Measurements from ENCODE around the gene CALD1.

The CALD1 gene

DNA sequence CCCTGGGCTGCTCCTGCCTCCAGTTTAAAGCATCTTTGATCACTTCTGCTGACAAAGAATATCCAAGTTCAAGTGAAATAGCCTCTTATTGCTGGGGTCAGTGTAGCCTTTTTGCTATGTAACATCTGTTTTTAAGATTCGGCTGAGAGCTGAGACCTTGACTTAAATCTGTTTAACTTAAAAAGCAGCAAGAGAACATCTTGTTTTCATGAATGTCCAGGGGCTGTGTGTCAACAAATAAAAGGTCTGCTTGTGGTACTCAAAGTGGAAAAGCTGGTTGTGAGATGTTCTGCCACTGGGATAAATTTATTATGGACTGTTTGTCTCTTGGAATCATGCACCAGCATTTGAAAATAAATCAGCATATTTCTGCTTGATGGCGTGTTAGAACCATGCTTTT, 73.2 kb downstream of the CALD1 start:
- DNase-seq = no peak
- Histone ChIP-seq H3K9ac (ENCODE audit: low read depth, low read length) (no peak overlapping the region), H4K20me1 (ENCODE audit: insufficient read depth, low read length) (no peaks in the 10 kb centered on the region), H3K4me1 (ENCODE audit: insufficient read depth, low read length) (no peaks in the 10 kb centered on the region), H3K27ac (ENCODE audit: low read length) (no peak overlapping the region), H3K4me2 (ENCODE audit: insufficient read depth, low read length) (no peak overlapping the region), H3K36me3 (ENCODE audit: insufficient read depth, low read length) (no peaks in the 10 kb centered on the region), H3K79me2 (ENCODE audit: insufficient read depth, low read length) (no peaks in the 10 kb centered on the region), H3K27me3 (ENCODE audit: insufficient read depth, low read length, poor library complexity) (peaks cover 2% of the 10 kb centered on the region), H2AFZ (ENCODE audit: low read depth, low read length) (no peak overlapping the region), H3K9me3 (ENCODE audit: insufficient read depth, low read length, severe bottlenecking) (no peaks in the 10 kb centered on the region), H3K4me3 (ENCODE audit: low read depth in 1 of 2, low read length in 2 of 2) (no peak overlapping the region)
- TF ChIP-seq EZH2 (IDR thresholded peaks at IDR 0.05; ENCODE audit: borderline replicate concordance, low read depth, low read length, severe bottlenecking) = no peak
- TF ChIP-seq, protein P1, sequence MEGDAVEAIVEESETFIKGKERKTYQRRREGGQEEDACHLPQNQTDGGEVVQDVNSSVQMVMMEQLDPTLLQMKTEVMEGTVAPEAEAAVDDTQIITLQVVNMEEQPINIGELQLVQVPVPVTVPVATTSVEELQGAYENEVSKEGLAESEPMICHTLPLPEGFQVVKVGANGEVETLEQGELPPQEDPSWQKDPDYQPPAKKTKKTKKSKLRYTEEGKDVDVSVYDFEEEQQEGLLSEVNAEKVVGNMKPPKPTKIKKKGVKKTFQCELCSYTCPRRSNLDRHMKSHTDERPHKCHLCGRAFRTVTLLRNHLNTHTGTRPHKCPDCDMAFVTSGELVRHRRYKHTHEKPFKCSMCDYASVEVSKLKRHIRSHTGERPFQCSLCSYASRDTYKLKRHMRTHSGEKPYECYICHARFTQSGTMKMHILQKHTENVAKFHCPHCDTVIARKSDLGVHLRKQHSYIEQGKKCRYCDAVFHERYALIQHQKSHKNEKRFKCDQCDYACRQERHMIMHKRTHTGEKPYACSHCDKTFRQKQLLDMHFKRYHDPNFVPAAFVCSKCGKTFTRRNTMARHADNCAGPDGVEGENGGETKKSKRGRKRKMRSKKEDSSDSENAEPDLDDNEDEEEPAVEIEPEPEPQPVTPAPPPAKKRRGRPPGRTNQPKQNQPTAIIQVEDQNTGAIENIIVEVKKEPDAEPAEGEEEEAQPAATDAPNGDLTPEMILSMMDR (IDR thresholded peaks at IDR 0.05; ENCODE audit: borderline replicate concordance, extremely low read depth, low read length, poor library complexity, severe bottlenecking) = no peak
- no peak for ATAC-seq (ENCODE audit: insufficient read depth, low read depth)

DNA sequence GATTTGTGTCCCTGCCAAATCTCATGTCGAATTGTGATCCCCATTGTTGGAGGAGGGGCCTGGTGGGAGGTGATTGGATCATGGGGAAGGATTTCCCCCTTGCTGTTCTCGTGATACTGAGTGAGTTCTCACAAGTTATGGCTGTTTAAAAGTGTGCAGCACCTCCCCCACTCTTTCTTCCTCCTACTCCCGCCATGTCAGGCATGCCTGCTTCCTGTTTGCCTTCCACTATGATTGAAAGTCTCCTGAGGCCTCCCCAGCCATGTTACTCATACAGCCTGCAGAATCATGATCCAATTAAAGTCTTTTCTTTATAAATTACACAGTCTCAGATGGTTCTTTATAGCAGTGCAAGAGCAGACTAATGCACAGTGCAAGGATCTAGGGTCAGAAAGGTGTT, 75.4 kb downstream of the CALD1 start:
- H3K4me3 ChIP-seq (ENCODE audit: low read depth in 1 of 2, low read length in 2 of 2) = no peak overlapping the region
- no peaks in the 10 kb centered on the region for H3K27me3 ChIP-seq (ENCODE audit: insufficient read depth, low read length, poor library complexity)
- H3K27ac ChIP-seq (ENCODE audit: low read length) = no peak overlapping the region
- DNase-seq = no peak
- no peaks in the 10 kb centered on the region for H3K9me3 ChIP-seq (ENCODE audit: insufficient read depth, low read length, severe bottlenecking)
- H3K4me1 ChIP-seq (ENCODE audit: insufficient read depth, low read length) = no peaks in the 10 kb centered on the region
- no peaks in the 10 kb centered on the region for H4K20me1 ChIP-seq (ENCODE audit: insufficient read depth, low read length)
- ATAC-seq (ENCODE audit: insufficient read depth, low read depth) = no peak; the same call in 2 of the 3 replicates
- no peaks in the 10 kb centered on the region for H3K79me2 ChIP-seq (ENCODE audit: insufficient read depth, low read length)
- H2AFZ ChIP-seq (ENCODE audit: low read depth, low read length) = no peak overlapping the region
- no peak overlapping the region for H3K4me2 ChIP-seq (ENCODE audit: insufficient read depth, low read length)
- no peak overlapping the region for H3K9ac ChIP-seq (ENCODE audit: low read depth, low read length)
- H3K36me3 ChIP-seq (ENCODE audit: insufficient read depth, low read length) = no peaks in the 10 kb centered on the region
- TF ChIP-seq, protein P1 (IDR thresholded peaks at IDR 0.05; ENCODE audit: borderline replicate concordance, extremely low read depth, low read length, poor library complexity, severe bottlenecking) = no peak
- TF ChIP-seq EZH2 (IDR thresholded peaks at IDR 0.05; ENCODE audit: borderline replicate concordance, low read depth, low read length, severe bottlenecking) = no peak

DNA sequence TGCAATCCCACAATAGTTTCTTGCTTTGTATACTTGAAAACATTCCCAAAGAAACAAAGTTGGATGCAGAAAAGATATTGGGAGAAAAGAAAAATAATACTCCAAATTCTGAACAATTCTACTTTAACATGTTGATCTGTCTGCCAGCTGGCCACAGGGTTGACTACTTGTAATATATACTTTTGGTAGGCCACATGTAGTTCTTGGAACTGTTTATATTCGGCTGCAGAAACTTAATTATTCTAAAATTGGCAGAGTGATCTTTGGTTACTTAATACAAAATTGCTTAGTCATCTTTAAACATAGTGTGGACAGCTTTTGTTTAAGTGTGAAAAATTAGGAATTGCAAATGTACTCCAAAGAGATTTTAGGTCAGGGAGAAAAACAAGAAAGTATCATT, 76.0 kb downstream of the CALD1 start:
- H3K9ac ChIP-seq (ENCODE audit: low read depth, low read length) = no peak overlapping the region
- H3K4me1 ChIP-seq (ENCODE audit: insufficient read depth, low read length) = no peaks in the 10 kb centered on the region
- no peaks in the 10 kb centered on the region for H3K36me3 ChIP-seq (ENCODE audit: insufficient read depth, low read length)
- no peaks in the 10 kb centered on the region for H3K27me3 ChIP-seq (ENCODE audit: insufficient read depth, low read length, poor library complexity)
- DNase-seq (no peak), ATAC-seq (ENCODE audit: insufficient read depth, low read depth) (no peak)
- H3K27ac ChIP-seq (ENCODE audit: low read length) = no peak overlapping the region
- TF ChIP-seq, protein P1 (IDR thresholded peaks at IDR 0.05; ENCODE audit: borderline replicate concordance, extremely low read depth, low read length, poor library complexity, severe bottlenecking) = no peak
- TF ChIP-seq EZH2 (IDR thresholded peaks at IDR 0.05; ENCODE audit: borderline replicate concordance, low read depth, low read length, severe bottlenecking) = no peak
- H3K4me3 ChIP-seq (ENCODE audit: low read depth in 1 of 2, low read length in 2 of 2) = no peak overlapping the region
- no peaks in the 10 kb centered on the region for H3K79me2 ChIP-seq (ENCODE audit: insufficient read depth, low read length)
- no peaks in the 10 kb centered on the region for H4K20me1 ChIP-seq (ENCODE audit: insufficient read depth, low read length)
- no peaks in the 10 kb centered on the region for H3K9me3 ChIP-seq (ENCODE audit: insufficient read depth, low read length, severe bottlenecking)
- H3K4me2 ChIP-seq (ENCODE audit: insufficient read depth, low read length) = no peak overlapping the region
- no peak overlapping the region for H2AFZ ChIP-seq (ENCODE audit: low read depth, low read length)

GRCh38 chr7:134856091-134856490, 76.7 kb downstream of the CALD1 start:
- H3K36me3 ChIP-seq (ENCODE audit: insufficient read depth, low read length) = no peaks in the 10 kb centered on the region
- no peaks in the 10 kb centered on the region for H3K9me3 ChIP-seq (ENCODE audit: insufficient read depth, low read length, severe bottlenecking)
- H4K20me1 ChIP-seq (ENCODE audit: insufficient read depth, low read length) = no peaks in the 10 kb centered on the region
- no peaks in the 10 kb centered on the region for H3K4me1 ChIP-seq (ENCODE audit: insufficient read depth, low read length)
- TF ChIP-seq EZH2 (IDR thresholded peaks at IDR 0.05; ENCODE audit: borderline replicate concordance, low read depth, low read length, severe bottlenecking) = no peak
- TF ChIP-seq, protein P1 (IDR thresholded peaks at IDR 0.05; ENCODE audit: borderline replicate concordance, extremely low read depth, low read length, poor library complexity, severe bottlenecking) = no peak
- H3K79me2 ChIP-seq (ENCODE audit: insufficient read depth, low read length) = no peaks in the 10 kb centered on the region
- DNase-seq (peak; percentile 7), ATAC-seq (ENCODE audit: insufficient read depth, low read depth) (peak; percentile 19; the same call in 1 of the 3 replicates)
- no peak overlapping the region for H2AFZ ChIP-seq (ENCODE audit: low read depth, low read length)
- H3K9ac ChIP-seq (ENCODE audit: low read depth, low read length) = no peak overlapping the region
- no peak overlapping the region for H3K4me2 ChIP-seq (ENCODE audit: insufficient read depth, low read length)
- H3K27ac ChIP-seq (ENCODE audit: low read length) = no peak overlapping the region
- no peaks in the 10 kb centered on the region for H3K27me3 ChIP-seq (ENCODE audit: insufficient read depth, low read length, poor library complexity)
- no peak overlapping the region for H3K4me3 ChIP-seq (ENCODE audit: low read depth in 1 of 2, low read length in 2 of 2)

Measured in DND-41 (cell line).